Measurements from ENCODE around the gene FBP1.

The FBP1 gene

DNA sequence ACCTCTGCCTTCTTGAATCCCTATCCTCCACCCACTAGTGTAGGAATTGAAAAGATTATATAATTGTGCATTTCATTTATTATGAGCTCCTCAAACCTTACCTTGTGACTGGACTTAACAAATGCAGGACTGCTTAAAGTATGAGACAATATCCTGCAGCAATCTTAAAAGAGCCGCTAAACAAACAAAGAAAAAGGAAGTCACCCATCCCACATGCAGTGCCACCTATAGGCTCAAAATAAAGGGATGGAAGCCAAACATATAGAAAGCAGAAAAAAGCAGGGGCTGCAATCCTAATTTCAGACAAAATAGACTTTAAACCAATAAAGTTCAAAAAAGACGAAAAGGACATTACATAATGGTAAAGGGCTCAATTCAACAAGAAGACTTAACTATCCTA lies 75.8 kb downstream of the FBP1 start:
- TF ChIP-seq, protein P1, sequence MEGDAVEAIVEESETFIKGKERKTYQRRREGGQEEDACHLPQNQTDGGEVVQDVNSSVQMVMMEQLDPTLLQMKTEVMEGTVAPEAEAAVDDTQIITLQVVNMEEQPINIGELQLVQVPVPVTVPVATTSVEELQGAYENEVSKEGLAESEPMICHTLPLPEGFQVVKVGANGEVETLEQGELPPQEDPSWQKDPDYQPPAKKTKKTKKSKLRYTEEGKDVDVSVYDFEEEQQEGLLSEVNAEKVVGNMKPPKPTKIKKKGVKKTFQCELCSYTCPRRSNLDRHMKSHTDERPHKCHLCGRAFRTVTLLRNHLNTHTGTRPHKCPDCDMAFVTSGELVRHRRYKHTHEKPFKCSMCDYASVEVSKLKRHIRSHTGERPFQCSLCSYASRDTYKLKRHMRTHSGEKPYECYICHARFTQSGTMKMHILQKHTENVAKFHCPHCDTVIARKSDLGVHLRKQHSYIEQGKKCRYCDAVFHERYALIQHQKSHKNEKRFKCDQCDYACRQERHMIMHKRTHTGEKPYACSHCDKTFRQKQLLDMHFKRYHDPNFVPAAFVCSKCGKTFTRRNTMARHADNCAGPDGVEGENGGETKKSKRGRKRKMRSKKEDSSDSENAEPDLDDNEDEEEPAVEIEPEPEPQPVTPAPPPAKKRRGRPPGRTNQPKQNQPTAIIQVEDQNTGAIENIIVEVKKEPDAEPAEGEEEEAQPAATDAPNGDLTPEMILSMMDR (IDR thresholded peaks at IDR 0.05), result no peak
- Histone ChIP-seq H3K27ac (no peak overlapping the region), H3K4me3 (no peak overlapping the region)
- DNase-seq (ENCODE audit: low spot score), result no peak

DNA sequence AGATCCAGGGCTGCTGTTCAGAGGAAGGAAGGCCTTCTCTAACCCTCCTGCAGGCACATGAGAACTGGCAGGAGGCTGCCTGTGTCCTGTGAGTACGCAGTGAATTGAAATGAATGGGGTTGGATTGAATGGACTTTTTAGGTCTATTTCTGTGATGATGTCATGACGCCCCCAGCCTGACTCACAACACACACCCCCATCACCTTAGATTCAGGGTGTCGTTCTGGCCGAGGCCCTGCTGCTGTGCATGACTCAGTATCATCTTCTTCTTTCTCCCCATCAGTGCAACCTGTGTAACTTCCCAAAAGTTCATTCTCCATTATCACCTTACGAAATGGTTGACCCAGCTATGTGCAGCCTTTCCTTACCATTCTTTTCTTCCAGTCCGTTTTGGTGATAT lies 79.1 kb downstream of the FBP1 start:
- TF ChIP-seq, protein P1 (IDR thresholded peaks at IDR 0.05), result no peak
- no peak overlapping the region for H3K4me3 ChIP-seq
- DNase-seq (ENCODE audit: low spot score), result no peak
- no peak overlapping the region for H3K27ac ChIP-seq

DNA sequence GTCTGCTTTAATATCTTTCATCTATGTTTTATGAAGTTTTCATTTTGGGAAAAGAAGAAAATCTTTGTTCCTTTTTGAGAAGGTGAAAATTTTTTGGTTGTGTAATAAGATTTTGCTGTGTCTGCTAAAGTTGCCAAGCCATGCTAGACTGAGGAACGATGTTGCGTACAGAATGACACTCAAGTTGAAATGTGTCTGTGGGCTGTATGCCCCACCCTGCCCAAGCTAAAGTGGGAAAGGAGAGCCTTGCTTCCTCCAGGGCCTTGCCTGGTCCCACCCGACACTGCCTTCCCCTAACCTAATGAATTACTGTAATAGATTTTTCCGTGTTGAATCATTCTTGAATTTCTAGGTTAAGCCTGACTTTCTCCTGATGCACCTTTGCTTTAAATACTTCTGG lies 81.9 kb downstream of the FBP1 start:
- TF ChIP-seq, protein P1 (IDR thresholded peaks at IDR 0.05), result no peak
- DNase-seq (ENCODE audit: low spot score), result no peak
- H3K27ac ChIP-seq, result no peak overlapping the region
- no peak overlapping the region for H3K4me3 ChIP-seq

DNA sequence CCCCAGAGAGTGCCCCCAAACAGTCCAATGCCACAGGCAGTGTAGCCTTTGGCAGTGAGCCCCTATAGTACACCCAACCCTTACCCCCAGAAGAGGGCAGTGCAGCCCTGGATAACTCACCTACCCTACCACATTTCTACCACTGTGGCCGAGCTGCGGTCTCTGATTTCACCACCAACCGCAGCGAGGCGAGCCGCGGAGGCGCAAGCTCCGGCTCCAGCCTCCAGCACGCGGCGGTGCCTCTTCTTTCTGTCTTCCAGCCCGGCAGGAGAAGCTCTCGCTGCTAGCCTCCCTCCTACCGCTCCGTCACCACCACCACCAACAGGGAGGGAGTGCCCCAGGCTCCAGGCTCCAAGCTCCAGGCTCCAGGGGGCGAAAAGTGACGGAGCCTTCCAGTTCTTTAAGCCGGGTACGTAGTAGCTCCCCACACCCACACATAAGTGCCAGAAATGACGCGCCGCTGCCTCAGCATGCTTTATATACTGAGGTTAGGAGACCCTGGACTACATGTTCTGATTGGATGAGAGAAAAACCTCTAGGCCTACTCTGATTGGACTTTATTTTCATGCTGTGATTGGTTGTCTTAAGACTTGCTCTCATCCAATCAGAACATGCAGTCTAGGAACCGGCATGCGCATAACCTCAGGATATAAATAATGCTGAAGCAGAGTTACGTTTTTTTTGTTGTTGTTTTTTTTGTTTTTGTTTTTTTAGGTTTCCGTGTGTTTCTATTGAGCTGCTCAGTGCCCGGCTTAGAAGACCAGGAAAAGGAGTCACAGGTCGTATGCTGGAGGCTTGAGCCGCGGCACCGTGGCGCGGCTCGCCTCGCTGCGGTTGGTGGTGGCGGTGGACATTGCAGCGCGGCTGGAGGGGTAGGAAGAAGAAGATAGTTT lies 84.6 kb downstream of the FBP1 start, which contains the start of gene PCAT7:
PCAT7 (plus strand) TSS at position 645 of the 893 bp plus-strand sequence.
- DNase-seq (ENCODE audit: low spot score), result no peak
- no peak within 1 kb of the TSS for H3K4me3 ChIP-seq
- no peak within 1 kb of the TSS for H3K27ac ChIP-seq
- TF ChIP-seq, protein P1 (IDR thresholded peaks at IDR 0.05), result no peak

DNA sequence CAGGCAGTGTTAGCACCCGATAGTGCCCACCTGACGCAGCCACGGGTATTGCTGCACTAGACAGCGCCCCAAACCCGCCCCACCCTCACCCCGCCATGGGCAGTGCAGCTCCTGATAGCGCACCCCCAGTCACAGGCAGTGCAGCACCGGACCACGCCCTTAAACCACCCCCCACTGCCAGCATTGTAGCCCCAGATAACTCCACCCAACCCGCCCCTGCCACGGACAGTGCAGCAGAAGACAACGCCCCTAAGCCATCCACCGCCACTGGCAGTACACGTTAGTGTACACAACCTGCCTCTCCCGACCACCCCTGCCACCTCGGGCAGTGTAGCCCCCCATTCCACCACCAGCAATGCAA lies 85.3 kb downstream of the FBP1 start:
- Histone ChIP-seq H3K27ac (no peak overlapping the region), H3K4me3 (no peak overlapping the region)
- TF ChIP-seq, protein P1 (IDR thresholded peaks at IDR 0.05), result no peak
- no peak for DNase-seq (ENCODE audit: low spot score)

Measured in coronary artery (tissue), 2 donors.